Activated CD4-positive, alpha-beta T cell treated with anti-CD3 and anti-CD28 coated beads, Interleukin-2, amount 50 U/mL, for 24 hours (primary cell): ENCODE results near the gene NUP98.

ENCODE experiments used
- DNase-seq, 2 donors: peaks; one replicate each; pipeline ENCODE4 v3.0.0-alpha.2; 2020; ENCODE audit warnings: low read depth in 1 of 2, low spot score in 1 of 2

Gene NUP98

GRCh38 chr11:3737386-3737933 lies 59.9 kb downstream of the NUP98 start:
- no peak for DNase-seq

DNA sequence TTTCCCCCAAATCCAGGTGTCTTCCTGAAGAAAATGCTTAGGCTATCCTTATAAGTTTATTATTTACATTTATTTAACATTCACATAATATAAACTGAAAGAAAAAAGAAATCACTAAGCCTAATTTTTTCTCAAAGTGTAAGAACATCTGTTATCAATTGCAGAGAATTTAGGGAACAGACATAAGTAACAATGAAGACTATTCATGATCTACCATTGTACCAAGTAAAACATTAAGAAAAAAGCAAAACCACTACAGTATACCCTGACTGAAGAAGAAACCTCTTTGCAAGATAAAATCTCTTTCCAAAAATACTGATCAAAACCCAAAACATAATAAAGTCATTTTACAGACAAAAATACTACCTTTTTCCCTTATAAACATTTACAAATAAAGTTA lies 60.5 kb downstream of the NUP98 start:
- no peak for DNase-seq

DNA sequence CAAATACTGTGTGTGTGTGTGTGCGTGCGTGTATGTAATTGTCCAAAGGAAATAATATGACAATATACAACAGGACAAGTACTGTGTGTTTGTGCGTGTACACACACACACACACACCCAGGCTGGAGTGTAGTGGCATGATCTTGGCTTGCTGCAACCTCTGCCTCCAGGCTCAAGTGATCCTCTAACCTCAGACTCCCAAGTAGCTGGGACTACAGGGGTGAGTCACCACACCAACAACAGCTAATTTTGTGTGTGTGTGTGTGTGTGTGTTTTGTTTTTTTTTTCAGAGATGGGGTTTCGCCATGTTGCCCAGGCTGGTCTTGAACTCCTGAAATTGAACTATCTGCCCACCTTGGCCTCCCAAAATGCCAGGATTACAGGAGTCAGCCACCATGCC lies 61.5 kb downstream of the NUP98 start:
- no peak for DNase-seq

DNA sequence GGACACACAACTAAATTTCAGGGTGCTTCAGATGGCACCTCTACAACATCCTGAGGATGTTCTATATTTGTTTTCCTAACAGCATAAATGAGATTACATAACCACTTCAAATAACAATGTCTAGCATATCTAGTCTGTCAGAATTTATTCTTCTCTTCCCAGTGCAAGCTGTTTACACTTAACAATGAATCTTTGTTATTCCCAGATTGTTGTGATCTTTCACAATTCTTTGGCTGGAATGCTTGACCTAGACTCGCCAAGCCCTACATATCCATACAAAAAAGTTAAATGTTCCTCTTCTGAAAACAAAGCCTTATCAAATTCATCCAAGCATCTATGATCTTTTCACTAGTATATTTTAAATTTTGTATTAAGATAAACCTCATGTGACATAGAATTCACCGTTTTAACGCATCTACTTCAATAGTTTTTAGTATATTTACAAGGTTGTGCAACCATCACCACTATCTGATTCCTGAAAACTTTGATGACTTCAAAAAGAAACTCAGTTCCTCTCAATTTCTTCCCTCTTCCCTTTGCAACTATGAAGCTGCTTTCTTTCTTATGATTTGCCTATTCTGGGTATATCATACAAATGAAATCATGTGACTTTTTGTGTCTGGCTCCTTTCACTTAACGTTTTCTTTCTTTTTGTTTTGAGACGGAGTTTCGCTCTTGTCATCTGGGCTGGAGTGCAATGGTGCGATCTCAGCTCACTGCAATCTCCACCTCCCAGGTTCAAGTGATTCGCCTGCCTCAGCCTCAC lies 64.5 kb downstream of the NUP98 start:
- DNase-seq: no peak

GRCh38 chr11:3723014-3723708 lies 74.2 kb downstream of the NUP98 start:
- no peak for DNase-seq

DNA sequence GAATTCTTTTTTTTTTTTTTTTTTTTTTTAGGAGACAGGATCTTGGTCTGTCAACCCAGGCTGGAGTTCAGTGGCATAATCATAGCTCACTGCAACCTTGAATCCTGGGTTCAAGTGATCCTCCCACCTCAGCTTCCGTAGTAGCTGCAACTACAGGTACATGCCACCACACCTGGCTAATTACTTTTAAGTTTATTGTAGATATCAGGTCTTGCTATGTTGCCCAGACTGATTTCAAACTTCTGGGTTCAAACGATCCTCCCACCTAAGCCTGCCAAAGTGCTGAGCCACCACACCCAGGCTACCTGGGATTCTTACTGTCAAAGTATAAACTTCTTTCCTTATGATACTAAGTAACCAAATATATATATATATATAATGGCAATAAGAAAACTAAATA lies 75.3 kb downstream of the NUP98 start:
- DNase-seq: no peak

DNA sequence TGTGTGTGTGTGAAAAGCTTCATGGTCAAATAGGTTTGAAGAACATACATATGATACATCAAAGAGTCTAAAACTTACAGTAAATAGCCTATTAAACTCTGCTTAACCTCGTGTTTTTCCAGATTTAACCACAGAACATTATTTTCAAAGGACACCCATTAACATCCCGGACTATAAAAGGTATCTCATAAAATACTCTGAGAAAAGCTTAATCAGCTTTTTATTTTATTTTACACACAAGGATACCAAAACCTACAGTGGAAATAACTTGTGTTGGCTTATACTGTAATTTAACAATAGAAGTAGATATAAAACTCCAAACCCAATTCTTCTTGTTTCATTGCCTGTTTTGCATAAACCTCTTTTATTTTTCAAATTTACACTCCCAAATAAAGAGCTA lies 76.4 kb downstream of the NUP98 start:
- DNase-seq: no peak

DNA sequence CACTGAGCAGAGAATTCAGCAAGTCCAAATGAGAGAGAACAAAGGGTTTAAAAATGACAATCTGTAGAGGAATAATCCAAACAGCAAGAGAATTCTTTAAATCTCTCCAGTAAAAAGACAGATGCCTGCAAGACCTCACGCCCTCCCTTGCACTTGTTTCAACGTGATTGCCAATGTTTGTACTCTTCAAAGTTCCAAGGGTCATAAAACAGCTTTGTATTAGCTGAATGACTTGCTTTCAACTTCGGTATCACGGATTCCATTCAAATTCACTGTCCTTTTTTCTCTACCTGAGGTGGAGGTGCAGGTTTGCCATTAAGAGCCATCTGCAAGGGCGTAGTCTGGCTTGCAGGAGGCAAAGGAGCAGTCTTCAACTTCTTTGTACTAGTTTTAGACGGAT lies 85.1 kb downstream of the NUP98 start:
- no peak for DNase-seq

GRCh38 chr11:3710485-3711259 lies 86.7 kb downstream of the NUP98 start:
- no peak for DNase-seq

DNA sequence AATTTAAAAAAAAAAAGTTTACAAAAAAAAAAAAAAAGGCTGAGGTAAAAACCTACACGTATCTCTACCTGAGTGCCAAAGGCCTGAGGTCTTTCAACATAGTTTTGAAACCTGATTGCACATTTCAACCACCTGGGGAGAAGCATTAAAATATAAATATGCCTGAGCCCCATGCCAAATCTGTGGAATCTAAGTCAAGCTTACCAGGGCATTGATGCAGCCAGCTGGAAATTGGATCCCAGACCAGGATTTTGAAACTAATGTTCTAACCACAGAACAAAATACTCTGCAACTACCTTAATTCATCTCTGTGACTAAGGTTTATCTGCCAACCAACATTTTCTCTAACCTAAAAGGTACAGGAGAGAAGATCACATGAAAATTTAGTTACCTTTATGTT lies 87.4 kb downstream of the NUP98 start:
- DNase-seq: no peak

DNA sequence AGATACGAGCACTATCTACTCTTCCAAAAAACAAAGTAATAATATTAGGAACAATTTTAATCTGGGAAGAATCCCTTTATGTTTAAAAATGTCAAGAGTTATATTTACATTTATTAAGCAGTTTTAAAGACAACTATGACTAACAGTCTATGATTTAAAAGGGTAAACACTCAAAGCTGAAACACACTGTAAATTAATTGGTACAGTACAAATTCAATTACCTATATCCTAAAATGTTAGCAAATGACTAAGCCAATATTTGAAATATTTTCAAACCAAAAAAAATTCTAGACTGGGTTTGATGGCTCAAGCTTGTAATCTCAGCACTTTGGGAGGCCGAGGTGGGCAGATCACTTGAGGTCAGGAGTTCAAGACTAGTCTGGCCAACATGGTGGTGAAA lies 90.2 kb downstream of the NUP98 start:
- DNase-seq: no peak

- no peak for DNase-seq
Observed at GRCh38 chr11:3703383-3703782, 94.0 kb downstream of the NUP98 start.

DNA sequence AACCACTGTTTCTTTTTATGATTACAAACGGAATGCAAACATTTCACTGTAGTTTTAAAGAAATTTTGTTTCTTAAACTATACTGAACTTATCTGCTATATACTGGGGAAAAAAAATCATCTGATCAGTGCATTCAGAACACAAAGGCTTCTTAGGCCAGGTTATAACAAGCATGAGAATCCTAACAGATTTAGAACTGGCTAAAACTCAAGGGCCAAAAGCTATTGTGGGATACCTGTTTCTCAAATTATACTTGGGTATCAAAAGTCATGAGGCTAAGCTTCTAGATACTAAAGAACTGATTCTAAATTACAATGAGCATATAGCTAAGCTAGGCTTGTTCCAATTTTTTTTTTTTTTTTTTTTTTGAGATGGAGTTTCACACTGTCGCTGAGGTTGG lies 96.4 kb downstream of the NUP98 start:
- no peak for DNase-seq

DNA sequence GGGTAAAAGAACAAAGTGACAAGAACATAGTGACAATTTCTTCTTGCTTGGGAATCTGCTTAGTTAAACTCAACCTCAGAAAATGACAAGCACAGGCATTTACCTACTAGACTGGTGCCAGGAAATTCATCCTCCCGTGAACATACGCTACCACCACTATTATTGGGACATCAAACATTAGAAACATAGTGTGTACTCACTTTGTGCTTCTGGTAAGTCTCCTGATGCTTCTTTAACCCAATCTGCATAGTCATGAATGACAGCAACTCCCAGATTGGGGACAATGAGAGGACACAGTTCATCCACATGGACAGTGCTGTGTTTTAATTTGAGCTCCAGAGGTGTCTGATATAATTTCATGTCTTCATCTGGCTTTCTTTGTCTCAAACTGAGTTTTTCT lies 96.9 kb downstream of the NUP98 start:
- DNase-seq: no peak

GRCh38 chr11:3686751-3687150 lies 110.6 kb downstream of the NUP98 start:
- DNase-seq: no peak

- no peak for DNase-seq
Observed at GRCh38 chr11:3685923-3686322, 111.4 kb downstream of the NUP98 start.

GRCh38 chr11:3684819-3685172 lies 112.6 kb downstream of the NUP98 start:
- DNase-seq: no peak

DNA sequence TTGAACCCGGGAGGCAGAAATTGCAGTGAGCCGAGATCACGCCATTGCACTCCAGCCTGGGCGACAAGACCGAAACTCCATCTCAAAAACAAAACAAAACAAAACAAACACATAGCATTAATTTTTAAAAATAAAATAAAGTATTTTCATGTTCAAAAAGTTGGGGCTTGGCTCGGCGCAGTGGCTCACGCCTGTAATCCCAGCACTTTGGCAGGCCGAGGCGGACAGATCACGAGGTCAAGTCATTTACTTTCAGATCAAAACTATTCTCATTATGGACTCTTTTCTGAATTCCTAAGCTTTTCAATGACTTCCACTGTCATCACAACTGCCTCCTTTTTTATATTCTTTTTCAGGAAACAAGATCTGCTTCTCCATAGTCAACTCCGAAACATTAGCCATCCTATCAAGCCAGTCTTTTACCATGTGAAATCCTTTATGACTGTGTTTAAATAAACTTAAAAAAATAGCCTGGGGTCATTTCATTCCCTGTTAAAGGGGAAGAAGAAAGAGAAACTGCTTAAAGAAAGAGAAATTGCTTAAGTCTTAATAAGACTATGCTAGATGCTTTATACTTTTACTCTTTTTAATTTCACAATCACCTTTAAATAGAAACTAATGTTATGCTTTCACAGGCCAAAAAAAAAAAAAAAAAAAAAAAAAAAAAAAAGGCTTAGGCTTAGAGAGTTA lies 113.1 kb downstream of the NUP98 start:
- no peak for DNase-seq

- no peak for DNase-seq
Observed at GRCh38 chr11:3683039-3683438, 114.3 kb downstream of the NUP98 start.

- DNase-seq: no peak
Observed at GRCh38 chr11:3679077-3679476, 118.3 kb downstream of the NUP98 start.

- DNase-seq: no peak
Observed at GRCh38 chr11:3675971-3676370, 121.4 kb downstream of the NUP98 start.
